GM18505 (cell line): ENCODE data around the gene AKAP8L.

Source experiments
- ATAC-seq: cut with Tn5 transposase; IDR thresholded peaks from one replicate; pipeline ENCODE4 v1.9.1; 2021; ENCODE audit not compliant: unreplicated experiment
- POLR2A ChIP-seq: IDR thresholded peaks from 4 replicates; pipeline ENCODE4 v1.6.1; 2011; ENCODE audit warnings: borderline replicate concordance; ENCODE audit not compliant: insufficient read depth, insufficient read length; ENCODE audit errors: extremely low read depth

AKAP8L gene

GRCh38 chr19:15332311-15332996, 86.3 kb downstream of the AKAP8L start, which contains the start of gene BRD4:
TSS of gene BRD4 (minus strand) at chr19:15332539. CDS start at chr19:15273099, 59,440 bp downstream.
- peak; percentile 69 for TF ChIP-seq POLR2A
- peak; percentile 46 for ATAC-seq

GRCh38 chr19:15331419-15332310, 87.1 kb downstream of the AKAP8L start:
- peak; percentile 28 for ATAC-seq
- no peak for TF ChIP-seq POLR2A

GRCh38 chr19:15330801-15331418, 87.9 kb downstream of the AKAP8L start:
- ATAC-seq, result no peak
- no peak for TF ChIP-seq POLR2A
